OCI-LY3 (cell line): ENCODE data around the gene RBPJ.

Experiments
- CTCF ChIP-seq: fragments of 200-600, 300-600 bp; sonication (generic); IDR thresholded peaks from 2 replicates; pipeline ENCODE4 v1.5.1; 2014; ENCODE audit warnings: antibody characterized with exemption, low read length, low read depth
- EZH2phosphoT487 ChIP-seq: fragments of 200-600 bp; shearing (Covaris generic); IDR thresholded peaks from 2 replicates; pipeline ENCODE4 v1.6.1; 2018; ENCODE audit warnings: antibody characterized with exemption, mixed run types, low read depth

DNA sequence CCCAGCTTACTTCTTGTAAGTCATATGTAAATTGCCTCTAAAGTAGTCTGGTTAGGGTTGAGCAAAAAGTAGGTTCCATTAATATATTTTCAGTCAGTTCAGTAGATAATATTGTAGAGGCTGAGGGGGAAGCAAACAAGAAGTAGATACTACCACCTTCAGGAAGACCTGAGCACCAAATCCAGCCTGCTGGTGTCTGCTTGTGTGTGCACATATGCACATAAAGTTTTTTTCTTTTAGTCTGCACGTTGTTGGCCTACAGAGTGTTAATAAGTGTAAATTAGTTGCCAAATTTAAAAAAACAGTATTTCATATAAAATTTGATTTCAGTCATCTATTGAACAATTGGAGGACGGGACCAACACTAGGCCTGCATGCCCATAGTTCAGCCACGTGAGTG is 92.8 kb downstream of the RBPJ start:
- no peak for TF ChIP-seq CTCF
- no peak for TF ChIP-seq EZH2phosphoT487
